Renal cortical epithelial cell (primary cell): ENCODE data around the gene HELLS. TPM values are rescaled to one million over a fixed set of nuclear protein-coding genes. Genes with fewer than 3 reads are reported as not detected.
"Not testable (repeated sequence)": the region's sequence is repeated elsewhere in the genome, so short reads cannot be mapped to it uniquely, and the experiment has no call there.

ENCODE experiments used
- DNase-seq: peaks from one replicate; pipeline ENCODE4 v3.0.0-alpha.2; 2011; ENCODE audit warnings: low read depth
- total RNA-seq: library from RNA; depleted of rRNA; stranded (reverse); fragments of >200 nt; gene quantifications from 2 replicates; pipeline ENCODE4 v1.2.3, GENCODE V29; 2014

The HELLS gene
- total RNA-seq, 1 donor from 2014 or later: 18.9 TPM

GRCh38 chr10:94607111-94607510, 61.5 kb downstream of the HELLS start:
- DNase-seq: no peak

DNA sequence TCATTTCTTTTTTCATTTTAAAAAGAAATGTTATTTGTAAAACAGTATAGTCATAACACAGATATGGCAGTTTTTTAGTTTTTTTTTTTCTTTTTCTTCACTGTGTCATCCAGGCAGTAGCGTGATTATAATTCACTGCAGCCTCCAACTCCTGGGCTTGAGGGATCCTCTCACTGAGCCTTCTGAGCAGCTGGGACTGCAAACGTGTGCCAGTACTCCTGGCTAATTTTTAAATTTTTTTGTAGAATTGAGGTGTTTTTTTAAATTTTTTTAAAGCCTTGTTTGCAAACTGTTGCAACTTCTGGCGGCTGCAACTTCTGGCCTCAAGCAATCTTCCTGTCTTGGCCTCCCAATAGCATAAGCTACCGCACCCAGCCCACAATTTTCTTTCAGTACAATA, 63.0 kb downstream of the HELLS start:
- DNase-seq: no peak

- no peak for DNase-seq
Measured at GRCh38 chr10:94614558-94614957, 69.0 kb downstream of the HELLS start.

- peak; percentile 10 for DNase-seq
Measured at GRCh38 chr10:94617389-94617944, 71.9 kb downstream of the HELLS start.

- no peak for DNase-seq
Measured at GRCh38 chr10:94622666-94623205, 77.1 kb downstream of the HELLS start.

DNA sequence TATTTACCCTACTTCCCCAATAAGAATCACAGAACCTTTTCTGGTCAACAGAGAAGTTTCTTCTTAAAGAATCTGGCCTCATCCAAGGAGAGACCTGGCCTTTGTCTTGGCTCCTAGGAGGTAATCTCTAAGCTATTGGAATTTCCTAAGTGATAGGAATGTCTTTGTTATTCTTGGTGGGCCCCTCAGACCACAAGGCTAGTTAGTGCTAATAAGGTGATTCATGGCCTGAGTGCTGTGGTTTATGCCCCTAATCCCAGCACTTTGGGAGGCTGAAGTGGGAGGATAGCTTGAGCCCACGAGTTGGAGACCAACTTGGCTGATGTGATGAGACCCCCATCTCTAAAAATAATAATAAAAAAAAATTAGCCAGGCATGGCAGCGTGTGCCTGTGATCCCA, 78.0 kb downstream of the HELLS start:
- DNase-seq: peak; percentile 43

- DNase-seq: no peak
Measured at GRCh38 chr10:94626476-94626875, 80.9 kb downstream of the HELLS start.

- DNase-seq: no peak
Measured at GRCh38 chr10:94627511-94627910, 81.9 kb downstream of the HELLS start.

- peak; percentile 54 for DNase-seq
Measured at GRCh38 chr10:94630017-94630688, 84.6 kb downstream of the HELLS start.

- DNase-seq: no peak
Measured at GRCh38 chr10:94631077-94631875, 85.7 kb downstream of the HELLS start.

DNA sequence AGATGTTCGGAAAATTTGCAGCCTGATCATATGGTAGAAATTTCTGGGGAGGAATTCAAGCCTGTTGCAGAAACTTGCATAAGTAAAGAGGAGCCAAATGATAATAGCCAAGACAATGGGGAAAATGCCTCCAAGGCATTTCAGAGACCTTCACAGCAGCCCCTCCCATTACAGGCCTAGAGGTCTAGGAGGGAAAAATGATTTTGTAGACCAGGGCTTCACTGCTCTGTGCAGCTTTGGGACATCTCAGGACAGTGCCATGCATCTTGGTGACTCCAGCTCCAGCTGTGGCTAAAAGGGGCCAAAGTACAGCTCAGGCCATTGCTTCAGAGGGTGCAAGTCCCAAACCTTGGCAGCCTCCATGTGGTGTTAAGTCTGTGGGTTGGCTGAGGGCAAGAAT, 87.4 kb downstream of the HELLS start:
- no peak for DNase-seq

GRCh38 chr10:94638097-94638496, 92.5 kb downstream of the HELLS start:
- DNase-seq: not testable (repeated sequence)

- DNase-seq: no peak
Measured at GRCh38 chr10:94639902-94640301, 94.3 kb downstream of the HELLS start.

- no peak for DNase-seq
Measured at GRCh38 chr10:94640562-94640961, 95.0 kb downstream of the HELLS start.

- DNase-seq: no peak
Measured at GRCh38 chr10:94641480-94641879, 95.9 kb downstream of the HELLS start.

DNA sequence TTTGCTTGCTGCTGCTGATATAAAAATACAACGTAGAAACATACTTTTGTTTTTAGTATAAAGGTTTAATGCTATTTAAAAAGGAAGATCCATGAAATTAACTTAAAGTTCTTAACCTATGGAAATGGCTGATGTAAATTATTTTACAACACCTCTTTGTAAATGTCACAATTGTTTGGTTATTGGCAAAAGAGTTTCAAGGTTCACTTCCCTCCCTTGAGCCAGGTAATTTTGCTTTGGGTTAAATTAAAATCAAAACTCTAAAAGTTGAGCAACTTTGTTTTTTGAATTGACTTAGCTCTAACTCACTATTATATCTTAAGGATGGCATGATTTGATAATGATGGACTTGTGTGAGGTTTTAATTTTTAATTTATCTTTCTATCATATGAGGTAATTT, 98.8 kb downstream of the HELLS start:
- no peak for DNase-seq

DNA sequence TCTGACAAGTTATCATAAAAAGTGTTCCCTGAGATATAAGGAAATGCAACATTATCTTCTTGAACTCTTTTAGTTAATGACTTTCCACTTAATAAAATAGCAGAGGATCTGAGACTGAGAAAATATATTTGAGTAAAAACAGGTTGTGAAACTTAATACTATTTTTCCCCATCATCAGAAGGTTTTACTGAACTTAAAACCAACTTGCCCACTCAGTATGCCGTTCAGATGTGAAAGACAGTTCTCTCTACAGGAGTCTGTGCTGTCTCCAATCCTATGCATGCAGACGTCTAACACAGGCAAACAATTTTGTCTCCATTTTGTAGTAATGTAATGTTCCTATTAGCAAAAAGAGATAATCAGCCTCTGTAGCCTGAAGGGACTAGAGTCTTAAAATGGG, 99.7 kb downstream of the HELLS start:
- no peak for DNase-seq

Other genes with a start within 250 kb of the HELLS start
- 36.2 and 44.3 TPM in 2 replicates for gene NOC3L, start 182.8 kb upstream of the HELLS start, total RNA-seq
- gene TBC1D12, start 143.2 kb upstream of the HELLS start, total RNA-seq: 16.5 and 18.4 TPM in 2 replicates
- 0.05 TPM in 1 of 2 replicates, not detected in the other for gene CYP2C18, start 137.9 kb downstream of the HELLS start, total RNA-seq
- gene CYP2C19, start 216.9 kb downstream of the HELLS start, total RNA-seq: 0.05 TPM in 1 of 2 replicates, not detected in the other